CD4-positive, alpha-beta T cell treated with Interleukin-2 at 100 ng/mL for 4 hours (primary cell): Measurements from ENCODE around the gene JAK3.
A peak's percentile ranks its signal among the peaks of the same experiment; 100 is the strongest.

ENCODE experiments used
- DNase-seq: peaks from one replicate; pipeline ENCODE4 v3.0.0-alpha.2; 2020; ENCODE audit warnings: low spot score

The JAK3 gene

DNA sequence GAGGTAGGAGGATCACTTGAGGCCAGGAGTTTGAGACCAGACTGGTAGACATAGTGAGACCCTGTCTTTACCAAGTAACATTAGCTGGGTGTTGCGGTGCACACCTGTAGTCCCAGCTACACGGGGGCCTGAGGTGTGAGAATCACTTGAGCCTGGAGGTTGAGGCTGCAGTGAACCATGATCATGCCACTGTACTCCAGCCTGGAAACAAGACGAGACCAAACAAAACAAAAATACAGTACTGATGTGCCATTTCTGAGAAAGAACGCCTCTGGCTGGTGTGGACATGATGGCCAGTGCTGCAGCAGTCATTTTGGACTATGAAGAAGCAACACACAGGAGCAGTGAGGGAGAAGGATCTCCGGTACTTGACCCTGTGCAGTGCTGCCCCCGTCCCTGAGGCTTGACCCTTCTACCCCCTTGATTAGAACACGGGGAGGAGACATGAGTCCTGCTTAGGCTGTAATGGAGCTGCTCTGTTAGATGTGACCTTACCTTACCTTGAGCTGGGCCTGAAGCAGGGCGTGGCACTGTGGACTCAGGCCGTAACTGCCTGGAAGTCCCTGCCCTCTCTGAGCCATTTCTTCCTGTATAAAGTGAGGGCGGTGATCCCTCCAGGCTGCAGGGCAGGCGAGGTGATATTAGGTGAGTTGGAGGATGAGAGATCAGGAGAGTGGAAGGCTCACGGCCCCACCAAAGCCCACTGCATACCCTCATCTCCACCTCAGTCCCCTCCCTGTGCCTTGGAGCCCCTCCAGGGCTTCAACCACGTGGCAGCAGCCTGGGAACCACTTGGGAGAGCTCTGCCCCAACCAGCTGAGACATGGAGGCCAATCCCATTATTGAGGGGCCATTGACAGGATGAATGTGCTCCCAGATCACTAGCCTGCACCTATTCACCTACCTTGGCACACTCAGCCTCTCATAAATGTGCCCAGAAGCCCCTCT, 17.9 kb upstream of the JAK3 start:
- DNase-seq: no peak

DNA sequence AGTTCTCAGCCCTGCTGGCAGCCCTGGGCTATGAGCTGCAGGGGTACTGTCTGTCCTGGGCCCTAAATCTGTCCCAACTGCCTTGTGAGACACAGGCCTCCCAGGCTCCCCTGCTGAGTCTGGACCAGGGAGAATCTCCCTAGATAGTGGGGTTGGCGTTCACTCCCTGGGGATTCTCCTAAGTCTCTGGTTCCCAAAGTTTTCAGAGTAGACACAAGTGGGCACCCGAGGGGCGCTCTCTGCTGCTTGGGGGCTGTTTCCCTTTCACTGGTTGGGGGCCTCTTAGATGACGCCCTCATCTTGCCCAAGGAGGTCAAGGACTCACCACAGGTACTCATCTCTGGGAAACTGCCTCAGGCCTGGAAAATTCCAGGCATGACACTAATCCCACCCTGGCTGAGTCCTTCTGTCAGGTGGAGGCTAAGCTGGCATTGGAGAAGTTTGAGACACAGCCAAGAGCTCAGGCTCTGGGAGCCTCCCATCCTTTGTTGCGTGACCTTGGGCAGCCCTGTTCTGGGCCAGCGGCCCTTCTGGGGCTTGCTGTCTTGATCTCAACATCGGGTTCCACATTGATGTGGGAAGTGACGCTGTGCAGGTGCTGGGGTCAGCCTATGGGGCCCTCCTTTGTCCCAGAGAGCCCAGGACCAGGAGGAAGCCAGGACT, 15.9 kb upstream of the JAK3 start:
- no peak for DNase-seq

DNA sequence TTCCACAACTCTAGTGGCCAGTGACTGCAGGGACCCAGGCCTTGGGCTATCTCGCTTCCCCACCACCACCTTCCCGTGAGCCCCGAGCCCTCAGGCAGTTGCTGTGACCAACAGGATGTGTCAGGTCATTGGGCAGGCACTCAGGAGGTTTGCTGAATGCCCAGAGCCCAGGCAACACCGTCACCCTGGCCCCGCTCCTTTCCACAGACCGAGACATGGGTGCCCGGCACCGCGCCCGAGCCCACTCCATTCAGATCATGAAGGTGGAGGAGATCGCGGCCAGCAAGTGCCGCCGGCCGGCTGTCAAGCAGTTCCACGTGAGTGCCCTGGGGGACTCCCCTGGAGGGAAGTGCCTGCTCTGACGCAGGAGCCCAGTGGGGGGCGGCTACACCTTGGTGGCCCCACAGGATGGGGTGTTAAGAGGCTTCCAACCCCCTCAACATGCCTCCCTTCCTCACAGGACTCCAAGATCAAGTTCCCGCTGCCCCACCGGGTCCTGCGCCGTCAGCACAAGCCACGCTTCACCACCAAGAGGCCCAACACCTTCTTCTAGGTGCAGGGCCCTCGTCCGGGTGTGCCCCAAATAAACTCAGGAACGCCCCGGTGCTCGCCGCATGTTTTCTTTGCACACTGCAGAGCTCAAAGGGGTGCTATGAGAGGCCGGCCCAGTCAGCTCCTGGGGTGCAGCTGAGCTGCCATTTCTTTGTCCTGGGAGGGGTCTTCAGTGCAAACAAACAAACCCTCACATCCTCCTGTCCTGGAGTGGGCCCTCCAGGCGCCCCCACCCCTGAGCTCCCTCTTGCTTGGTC, 15.1 kb upstream of the JAK3 start:
- DNase-seq: no peak

DNA sequence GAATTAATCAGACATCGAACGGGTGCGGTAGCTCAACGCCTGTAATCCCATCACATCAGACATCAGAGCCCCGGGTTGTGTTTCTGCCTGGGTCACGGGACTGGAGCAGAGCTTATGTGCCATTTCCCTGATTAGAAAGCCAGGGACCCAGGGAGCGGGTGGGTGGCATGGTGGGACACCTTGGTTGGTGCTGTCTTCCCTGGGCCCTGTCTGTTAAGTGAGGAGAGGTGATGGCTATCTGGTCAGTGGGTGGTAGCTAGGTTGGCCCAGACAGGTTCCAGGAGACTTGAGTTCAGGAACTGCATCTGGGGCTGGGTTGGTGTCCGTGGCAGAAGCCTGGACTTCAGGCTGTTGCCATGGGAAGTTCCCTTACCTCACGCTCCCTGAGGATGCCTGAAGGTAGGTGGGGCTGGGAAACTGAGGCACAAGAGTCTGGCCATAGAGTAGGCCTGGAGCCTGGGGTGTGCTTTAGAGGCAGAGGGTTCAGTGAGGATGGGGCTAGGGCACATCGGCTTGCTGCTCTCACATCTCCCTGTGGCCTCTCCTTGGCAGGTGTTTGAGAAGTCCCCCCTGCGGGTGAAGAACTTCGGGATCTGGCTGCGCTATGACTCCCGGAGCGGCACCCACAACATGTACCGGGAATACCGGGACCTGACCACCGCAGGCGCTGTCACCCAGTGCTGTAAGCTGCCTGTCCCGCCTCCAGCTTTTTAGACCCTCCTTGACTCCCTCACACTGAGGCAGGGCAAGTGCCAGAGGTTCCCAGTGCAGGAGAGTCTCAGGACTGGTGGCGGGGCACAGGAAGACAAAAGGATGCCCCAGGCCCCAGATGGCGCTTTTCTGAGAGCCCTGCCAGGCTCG, 14.0 kb upstream of the JAK3 start:
- DNase-seq: no peak

DNA sequence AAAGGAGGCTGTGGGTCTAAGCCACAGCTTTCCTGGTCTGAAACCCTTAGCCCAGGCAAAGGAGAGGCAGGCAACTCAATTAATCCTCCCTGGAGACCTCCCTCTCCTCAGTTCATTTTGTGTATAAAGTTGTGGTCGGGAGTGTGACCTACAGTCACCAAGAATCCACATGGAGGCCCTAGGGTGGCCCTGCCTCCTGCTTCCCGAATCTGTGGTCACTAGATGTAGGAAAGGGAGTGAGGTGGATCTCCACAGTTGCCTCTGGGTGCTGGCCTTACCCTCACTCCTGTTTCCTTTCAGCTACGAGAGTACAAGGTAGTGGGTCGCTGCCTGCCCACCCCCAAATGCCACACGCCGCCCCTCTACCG, 13.2 kb upstream of the JAK3 start:
- no peak for DNase-seq

DNA sequence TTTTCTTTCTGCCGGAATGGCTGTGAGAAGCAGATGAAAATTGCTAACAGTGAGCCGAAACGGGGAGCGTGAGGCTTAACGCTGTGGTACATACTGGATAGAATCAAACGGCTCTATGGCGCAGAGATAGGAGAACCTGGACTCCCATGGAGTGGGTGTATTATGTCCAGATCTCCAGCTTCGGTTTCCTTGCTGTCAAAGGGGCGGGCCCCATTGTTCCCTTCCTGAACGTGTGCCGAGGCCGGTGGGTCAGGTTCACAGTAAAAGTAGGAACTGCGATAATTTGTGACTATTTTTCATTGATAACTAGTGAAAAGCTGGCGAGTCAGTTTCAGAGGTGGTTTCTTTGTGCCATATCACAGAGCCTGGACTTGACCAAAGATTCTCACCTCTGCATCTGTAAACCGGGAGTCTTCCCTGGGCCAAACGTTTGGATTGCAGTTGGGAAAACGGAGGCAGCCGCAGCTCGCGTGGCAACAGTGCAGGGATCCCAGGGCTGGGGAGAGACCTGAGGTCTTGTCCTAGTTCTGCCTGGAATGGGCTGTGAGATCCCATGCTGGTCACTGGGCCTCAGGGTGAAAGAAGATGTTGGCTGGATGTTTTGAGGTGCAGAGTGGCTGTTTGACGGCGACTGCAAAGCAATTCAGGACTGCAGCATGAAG, 12.7 kb upstream of the JAK3 start:
- DNase-seq: no peak

DNA sequence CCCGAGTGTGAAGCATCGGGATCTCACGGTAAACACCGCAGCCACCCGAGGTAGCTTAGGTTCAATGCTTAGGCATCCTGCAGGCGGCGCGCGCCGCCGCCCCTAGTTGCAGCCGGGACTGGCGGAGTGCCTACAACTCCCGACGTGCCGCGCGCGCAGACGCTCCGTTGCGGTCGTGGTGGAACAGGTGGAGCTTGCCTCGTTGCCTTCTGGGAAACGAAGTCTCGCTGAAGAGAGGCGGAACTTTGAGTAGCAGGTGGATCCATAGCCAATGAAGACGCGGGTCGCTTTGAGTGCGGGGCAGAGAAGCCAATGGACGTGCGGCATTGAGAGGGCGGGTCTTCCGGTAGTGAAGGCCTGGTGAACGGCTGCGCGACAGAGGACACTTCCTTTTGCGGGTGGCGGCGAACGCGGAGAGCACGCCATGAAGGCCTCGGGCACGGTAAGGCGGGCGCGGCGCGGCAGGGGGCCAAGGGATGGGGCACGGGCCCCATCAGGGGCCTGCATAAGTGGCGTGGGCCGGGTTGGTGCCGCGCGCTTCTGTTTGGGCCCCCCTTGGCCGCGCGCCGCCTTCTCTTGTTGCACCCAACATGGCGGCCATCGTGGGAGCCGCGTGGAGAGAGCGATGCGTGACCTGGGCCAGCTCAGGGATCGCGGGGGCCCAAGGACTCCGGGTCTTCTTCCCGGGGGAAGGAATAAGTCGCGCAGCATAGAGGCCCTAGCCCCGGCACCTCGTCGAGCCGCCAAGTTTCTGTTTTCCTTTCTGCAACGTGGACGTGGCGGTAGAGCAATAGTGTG, 11.9 kb upstream of the JAK3 start, which contains the start of gene RPL18A:
RPL18A (plus strand) TSS at position 378 of the 798 bp plus-strand sequence; CDS start at position 425, 47 bp downstream.
- peak; percentile 100 for DNase-seq

DNA sequence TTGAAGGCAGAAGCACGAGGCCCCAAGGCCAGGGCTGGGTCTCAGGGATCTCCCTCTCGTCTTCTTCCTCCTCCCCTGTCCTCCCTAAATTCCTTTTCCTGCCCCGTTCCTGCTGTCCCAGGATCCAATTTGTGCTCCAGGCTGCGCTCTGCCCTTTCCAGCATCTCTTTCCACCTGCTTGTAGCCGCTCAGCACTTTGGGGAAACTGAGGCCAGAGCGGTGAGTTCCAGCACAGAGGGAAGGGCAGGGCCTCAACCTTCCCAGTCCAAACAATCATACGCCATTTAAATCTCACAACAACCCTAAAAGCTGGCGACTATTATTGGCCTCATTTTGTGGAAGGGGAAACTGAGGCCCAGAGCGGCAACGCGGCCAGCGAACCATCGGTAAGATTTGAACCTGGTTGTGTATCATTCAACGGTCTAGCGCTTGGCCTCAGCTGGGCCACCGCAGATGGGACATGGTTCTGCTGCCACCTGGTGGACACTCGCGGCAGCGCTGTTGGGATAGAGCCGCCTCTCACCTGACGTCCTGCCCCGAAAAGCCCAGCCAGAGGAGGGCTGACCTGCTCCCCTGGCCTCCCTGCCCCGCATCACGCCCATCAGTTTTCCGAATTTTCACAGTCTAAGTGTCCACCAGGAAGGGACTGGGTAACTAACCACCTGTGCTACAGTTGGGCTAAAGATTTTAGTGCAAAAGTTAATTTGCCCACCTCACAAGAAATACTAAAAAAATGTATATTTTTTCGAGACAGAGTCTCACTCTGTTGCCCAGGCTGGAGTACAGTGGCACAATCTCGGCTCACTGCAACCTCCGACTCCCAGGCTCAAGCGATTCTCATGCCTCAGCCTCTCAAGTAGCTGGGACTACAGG, 7.7 kb upstream of the JAK3 start:
- DNase-seq: peak; percentile 92

DNA sequence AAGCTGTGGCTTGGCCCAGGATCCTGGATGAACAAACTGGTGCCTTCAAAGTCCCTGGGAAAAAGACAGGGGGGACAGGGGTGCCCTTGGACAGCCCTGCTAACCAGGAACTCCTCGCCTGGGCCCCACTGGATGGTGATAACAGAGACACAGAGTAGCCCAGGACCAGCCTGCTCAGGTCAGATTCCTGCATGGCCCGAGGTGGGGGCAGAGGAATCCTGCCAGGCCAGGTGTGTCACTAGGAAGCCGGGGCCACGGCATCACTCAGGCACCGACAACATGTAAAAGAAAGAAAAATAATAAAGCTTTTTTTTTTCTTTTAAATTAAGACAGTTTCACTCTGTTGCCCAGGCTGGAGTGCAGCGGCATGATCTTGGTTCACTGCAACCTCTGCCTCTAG, 6.3 kb upstream of the JAK3 start:
- no peak for DNase-seq

DNA sequence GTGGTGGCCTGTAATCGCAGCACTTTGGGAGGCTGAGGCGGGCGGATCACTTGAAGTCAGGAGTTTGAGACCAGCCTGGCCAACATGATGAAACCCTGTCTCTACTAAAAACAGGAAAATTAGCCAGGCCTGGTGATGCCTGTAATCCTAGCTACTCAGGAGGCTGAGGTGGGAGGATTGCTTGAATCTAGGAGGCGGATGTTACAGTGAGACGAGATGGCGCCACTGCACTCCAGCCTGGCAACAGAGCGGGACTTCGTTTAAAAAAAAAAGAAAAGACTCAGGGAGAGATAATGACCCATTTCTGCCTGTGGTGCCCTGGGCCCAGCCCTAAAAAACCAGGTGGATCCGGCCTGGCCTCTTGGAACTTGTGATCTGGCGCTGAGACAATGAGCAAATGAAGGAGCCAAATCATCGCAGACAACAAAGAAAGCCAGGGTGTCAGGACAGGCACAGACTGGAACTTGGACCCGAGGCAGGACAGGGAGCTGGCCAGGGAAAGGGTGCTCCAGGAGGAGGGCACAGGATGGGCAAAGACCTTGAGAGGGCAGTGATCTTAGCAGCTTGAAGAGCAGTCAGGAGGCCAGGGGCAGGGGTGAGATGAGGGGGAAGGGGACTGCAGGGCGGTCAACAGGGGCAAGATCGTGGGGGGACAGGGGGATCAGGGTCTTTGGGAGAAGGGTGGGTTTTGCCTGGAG, 962 bp upstream of the JAK3 start:
- no peak for DNase-seq

DNA sequence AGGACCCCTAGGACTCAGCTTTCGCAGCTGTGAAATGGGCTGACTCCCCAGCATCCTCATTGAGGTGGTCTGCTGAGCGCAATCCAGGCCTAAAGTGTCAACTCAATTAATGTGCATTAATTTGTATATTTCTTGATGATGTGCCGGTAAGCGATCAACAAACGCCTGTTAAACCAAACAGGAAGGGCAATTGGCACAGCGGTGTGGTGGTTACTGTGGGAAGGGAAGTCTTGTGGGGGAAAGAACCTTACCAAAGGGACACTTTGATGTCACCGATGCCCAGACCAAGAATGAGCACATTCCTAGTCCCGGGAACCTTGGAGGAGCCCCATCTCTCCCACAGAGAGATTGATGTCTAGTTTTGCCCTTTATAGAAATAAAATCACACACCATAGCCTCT, 1.6 kb downstream of the JAK3 start:
- peak; percentile 63 for DNase-seq

DNA sequence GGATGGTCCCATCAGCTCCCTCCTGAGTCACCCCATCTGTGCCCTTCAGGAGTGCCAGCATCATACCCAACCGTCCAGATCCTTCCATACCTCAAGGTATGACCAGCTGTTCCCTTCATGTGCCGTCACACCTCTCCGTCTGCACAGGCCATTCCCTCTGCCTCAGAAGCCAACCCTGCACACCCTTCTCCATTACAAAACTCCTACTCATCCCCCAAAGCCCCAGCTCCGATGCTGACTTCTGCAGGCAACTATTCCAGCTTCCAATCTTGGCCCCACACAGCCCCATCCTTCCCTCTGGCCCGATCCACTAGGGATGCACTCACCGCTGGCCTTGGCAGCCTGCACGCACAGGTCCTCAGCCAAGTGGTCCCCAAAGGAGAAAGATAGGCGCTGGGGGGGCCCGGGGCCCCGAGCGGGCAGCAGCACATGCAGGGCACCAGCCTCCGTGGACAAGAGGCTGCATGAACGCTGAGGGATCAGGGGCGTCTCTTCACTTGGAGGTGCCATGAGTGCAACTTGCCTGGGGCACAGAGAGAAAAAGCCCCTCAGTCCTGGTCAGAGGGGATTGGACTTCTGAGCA, 3.8 kb downstream of the JAK3 start:
- no peak for DNase-seq

DNA sequence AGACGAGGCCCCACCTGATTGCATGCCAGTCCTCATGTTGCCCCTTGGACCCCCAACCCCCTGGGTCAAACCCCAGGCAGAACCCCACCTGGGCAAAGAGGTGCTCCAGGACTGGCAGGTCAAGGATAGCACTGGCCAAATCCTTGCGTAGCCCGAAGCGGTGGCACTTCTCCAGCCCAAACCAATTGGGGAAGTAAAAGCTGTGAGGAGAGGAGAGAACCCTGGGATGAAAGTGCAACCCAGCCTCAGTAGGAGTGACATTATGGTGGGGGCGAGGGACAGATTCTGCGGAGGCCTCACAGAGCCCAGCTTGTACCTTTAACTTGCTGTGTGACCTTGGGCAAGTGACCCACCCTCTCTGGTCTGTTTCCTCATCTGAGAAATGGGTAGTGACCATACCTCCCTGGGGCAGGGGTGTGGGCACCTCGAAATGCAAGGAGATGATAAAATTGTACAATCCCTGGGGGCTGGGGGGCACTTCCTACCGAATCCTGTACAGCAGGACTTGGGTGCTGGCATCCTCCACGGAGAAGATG, 4.4 kb downstream of the JAK3 start:
- no peak for DNase-seq

DNA sequence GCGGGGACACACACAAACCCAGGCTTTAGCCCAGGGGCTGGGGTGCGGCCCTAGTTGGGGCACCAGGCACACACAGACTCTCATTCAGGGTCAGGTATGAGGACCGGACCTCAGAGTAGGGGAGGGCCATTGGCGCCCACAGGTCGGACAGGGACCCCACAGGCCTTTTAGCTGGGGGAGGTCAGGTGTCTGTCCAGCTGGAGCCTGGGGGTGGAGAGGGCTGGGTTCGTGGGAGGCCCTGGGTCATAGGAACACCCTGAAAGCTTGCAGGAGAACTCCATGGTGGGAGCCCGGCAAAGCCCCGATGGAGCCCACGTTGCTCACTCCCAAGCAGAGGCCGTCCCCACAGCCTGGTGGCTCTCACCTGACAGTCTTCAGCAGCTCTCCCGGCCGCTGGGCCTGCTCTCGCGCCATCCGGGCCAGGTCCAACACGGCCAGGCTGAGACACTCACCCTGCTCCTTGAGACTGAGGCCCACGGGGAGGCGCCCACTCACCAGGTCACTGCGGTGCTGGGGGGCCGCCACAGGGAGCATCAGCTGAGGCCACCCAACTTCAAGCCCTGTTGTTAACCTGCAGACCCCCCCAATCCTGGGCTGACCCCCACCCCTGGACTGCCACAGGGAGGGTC, 5.0 kb downstream of the JAK3 start:
- no peak for DNase-seq

DNA sequence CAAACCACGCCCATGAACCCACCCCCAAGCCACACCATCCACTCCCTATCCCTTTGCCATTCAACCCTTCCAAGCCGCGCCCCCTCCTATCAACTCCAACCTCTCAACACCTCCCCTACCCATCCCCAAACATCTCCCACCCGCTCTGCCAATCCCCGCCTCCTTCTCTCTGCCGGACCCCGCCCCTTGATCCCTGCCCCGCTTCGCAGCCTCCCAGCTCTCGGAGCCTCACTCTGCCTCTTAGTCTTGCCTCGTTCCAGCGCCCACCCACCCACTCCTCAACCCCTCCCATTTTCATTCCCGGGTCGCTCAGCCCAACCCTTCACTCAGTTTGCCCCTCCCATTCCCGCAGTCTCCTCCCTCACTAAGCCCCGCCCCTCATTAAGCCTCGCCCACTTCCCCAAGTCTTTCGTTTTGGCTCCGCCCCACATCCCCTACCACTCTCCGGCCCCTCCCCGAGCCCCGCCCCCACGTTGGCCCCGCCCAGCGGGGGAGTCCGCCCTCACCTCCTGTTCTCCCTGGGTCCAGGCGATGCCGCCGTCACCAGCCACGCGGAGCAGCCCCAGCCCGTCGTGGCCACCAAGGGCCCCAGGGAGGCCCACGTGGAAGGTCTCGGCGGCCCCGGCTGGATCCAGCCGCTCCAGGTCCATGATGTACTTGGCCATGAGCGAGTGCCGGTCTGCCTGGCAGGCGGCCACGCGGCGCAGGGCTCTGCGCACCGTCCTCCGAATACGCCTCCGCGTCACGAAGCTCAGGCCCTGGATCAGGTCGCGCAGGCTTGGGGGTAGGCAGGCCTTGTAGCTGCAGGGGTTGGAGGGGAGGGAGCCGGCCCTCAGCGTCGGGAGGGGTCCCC, 5.7 kb downstream of the JAK3 start:
- no peak for DNase-seq

DNA sequence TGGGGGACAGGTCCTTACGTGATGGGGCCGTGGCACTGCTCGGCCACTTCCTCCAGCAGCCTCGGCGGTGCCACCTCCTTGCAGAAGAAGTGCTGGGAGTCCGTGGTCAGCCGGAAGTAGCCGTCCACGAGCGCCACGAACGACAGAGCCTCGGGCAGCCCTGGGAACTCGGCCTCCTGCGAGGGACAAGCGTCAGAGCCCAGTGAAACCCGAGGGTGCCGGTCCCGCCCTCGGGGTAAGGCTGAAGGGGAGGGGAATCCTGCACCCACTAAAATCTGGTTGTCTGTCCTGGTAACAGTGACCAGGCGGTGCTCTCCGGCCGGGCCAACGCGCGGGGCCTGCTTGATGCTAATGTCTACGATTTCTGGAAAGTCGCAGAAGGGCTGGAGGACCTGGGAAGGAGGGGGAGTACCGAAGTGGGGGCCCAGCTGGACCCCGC, 6.4 kb downstream of the JAK3 start:
- DNase-seq: no peak
